Trophoblast cell (in vitro differentiated cells and primary cell): ENCODE results near the gene PDE4B.

Experiments used
- DNase-seq, 2 donors: peaks; one replicate each; pipeline ENCODE4 v3.0.0-alpha.2; 2016
- H2AFZ ChIP-seq: 2 replicates; pipeline ENCODE4 v1.6.1; 2013; ENCODE audit warnings: low read length, moderate library complexity, mild to moderate bottlenecking; ENCODE audit not compliant: insufficient read depth, poor library complexity
- H2AK5ac ChIP-seq: 2 replicates; pipeline ENCODE4 v1.6.1; 2013; ENCODE audit warnings: mild to moderate bottlenecking, low read length
- H2BK120ac ChIP-seq: 2 replicates; pipeline ENCODE4 v1.6.1; 2013; ENCODE audit warnings: low read length, mild to moderate bottlenecking, moderate library complexity; ENCODE audit not compliant: insufficient read depth, poor library complexity
- H2BK12ac ChIP-seq: 2 replicates; pipeline ENCODE4 v1.6.1; 2013; ENCODE audit warnings: mild to moderate bottlenecking, low read length, moderate library complexity
- H2BK5ac ChIP-seq: 2 replicates; pipeline ENCODE4 v1.6.1; 2013; ENCODE audit warnings: low read length, low read depth, moderate library complexity, mild to moderate bottlenecking; ENCODE audit not compliant: poor library complexity
- H3K14ac ChIP-seq: 2 replicates; pipeline ENCODE4 v1.6.1; 2013; ENCODE audit warnings: mild to moderate bottlenecking, low read length
- H3K18ac ChIP-seq: 2 replicates; pipeline ENCODE4 v1.6.1; 2013; ENCODE audit warnings: mild to moderate bottlenecking, low read length
- H3K23ac ChIP-seq: 2 replicates; pipeline ENCODE4 v1.6.1; 2013; ENCODE audit warnings: low read length
- H3K27ac ChIP-seq: 2 replicates; pipeline ENCODE4 v1.5.1; 2013; ENCODE audit warnings: low read depth, mild to moderate bottlenecking, inconsistent platforms, low read length, moderate library complexity
- H3K27me3 ChIP-seq: 2 replicates; pipeline ENCODE4 v1.6.1; 2013; ENCODE audit warnings: inconsistent platforms, mild to moderate bottlenecking, low read length, moderate library complexity; ENCODE audit not compliant: insufficient read depth
- H3K36me3 ChIP-seq, 2 experiments: 1 replicate in 1 of 2; 2 replicates in 1 of 2; pipeline ENCODE4 v1.6.1; 2013; ENCODE audit warnings: low read length in 2 of 2, mild to moderate bottlenecking in 2 of 2, moderate library complexity in 1 of 2; ENCODE audit not compliant: insufficient read depth in 2 of 2, control insufficient read depth in 1 of 2
- H3K4ac ChIP-seq: 2 replicates; pipeline ENCODE4 v1.6.1; 2013; ENCODE audit warnings: low read depth, mild to moderate bottlenecking, low read length, moderate library complexity
- H3K4me1 ChIP-seq, 2 experiments: 1 replicate in 1 of 2; 2 replicates in 1 of 2; pipeline ENCODE4 v1.6.1; 2013; ENCODE audit warnings: low read length in 2 of 2, mild to moderate bottlenecking in 2 of 2, moderate library complexity in 1 of 2; ENCODE audit not compliant: insufficient read depth in 2 of 2, control insufficient read depth in 1 of 2
- H3K4me2 ChIP-seq: 2 replicates; pipeline ENCODE4 v1.6.1; 2013; ENCODE audit warnings: inconsistent platforms, mild to moderate bottlenecking, low read length, moderate library complexity
- H3K4me3 ChIP-seq: 2 replicates; pipeline ENCODE4 v1.5.1; 2013; ENCODE audit warnings: mild to moderate bottlenecking, low read depth, low read length, inconsistent platforms
- H3K79me1 ChIP-seq: one replicate; pipeline ENCODE4 v1.6.1; 2013; ENCODE audit warnings: low read length
- H3K79me2 ChIP-seq: 2 replicates; pipeline ENCODE4 v1.6.1; 2013; ENCODE audit warnings: low read length, mild to moderate bottlenecking; ENCODE audit not compliant: control insufficient read depth, insufficient read depth, poor library complexity
- H3K9ac ChIP-seq: 2 replicates; pipeline ENCODE4 v1.6.1; 2013; ENCODE audit warnings: mild to moderate bottlenecking, low read length
- H3K9me3 ChIP-seq: 2 replicates; pipeline ENCODE4 v1.6.1; 2013; ENCODE audit warnings: low read depth, mild to moderate bottlenecking, control low read depth, inconsistent platforms, low read length; ENCODE audit not compliant: insufficient read depth
- H4K12ac ChIP-seq: 2 replicates; pipeline ENCODE4 v1.6.1; 2013; ENCODE audit warnings: low read depth, mild to moderate bottlenecking, low read length, moderate library complexity
- H4K8ac ChIP-seq: 2 replicates; pipeline ENCODE4 v1.6.1; 2013; ENCODE audit warnings: low read depth, mild to moderate bottlenecking, low read length, moderate library complexity
- H4K91ac ChIP-seq: one replicate; pipeline ENCODE4 v1.6.1; 2013; ENCODE audit warnings: low read depth, mild to moderate bottlenecking, low read length, moderate library complexity
- WGBS: extraction: QIAGEN DNeasy Blood & Tissue Kit; methylation state at CpG from one replicate; pipeline ENCODE4 v1.1.7; 2013; ENCODE audit warnings: missing lambda C conversion rate; ENCODE audit not compliant: insufficient read length, insufficient coverage; ENCODE audit errors: extremely low coverage; 5-methylcytosine and 5-hydroxymethylcytosine counted together

PDE4B gene

DNA sequence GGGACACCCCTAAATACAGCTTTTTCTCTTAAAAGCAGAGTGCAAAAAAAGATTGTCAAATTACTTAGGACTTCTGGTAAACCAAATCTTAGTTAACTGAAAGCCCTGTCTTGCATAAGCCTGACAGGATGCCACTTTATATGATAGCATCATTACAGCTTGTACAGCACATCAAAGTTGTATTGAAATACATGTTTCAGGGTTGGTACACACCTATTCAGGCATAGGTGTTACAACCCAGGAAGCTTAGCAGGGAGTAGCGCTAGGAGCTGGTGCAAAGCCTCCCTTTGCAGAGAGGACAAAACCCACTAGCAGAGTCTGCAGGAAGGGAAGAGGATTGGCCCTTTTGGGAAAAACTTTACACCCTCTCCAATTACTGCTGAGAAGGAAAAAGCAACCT, 482.4 kb downstream of the PDE4B start:
- Histone ChIP-seq H3K4ac (no peak overlapping the region), H3K36me3 (no peaks in the 10 kb centered on the region), H3K9ac (no peak overlapping the region), H3K27me3 (no peaks in the 10 kb centered on the region), H3K4me3 (no peak overlapping the region), H4K8ac (no peak overlapping the region), H2BK5ac (no peak overlapping the region), H3K23ac (no peak overlapping the region), H2BK12ac (no peak overlapping the region), H4K91ac (no peak overlapping the region), H3K27ac (no peak overlapping the region), H4K12ac (no peak overlapping the region), H3K18ac (no peak overlapping the region), H3K4me1 (peaks cover 5% of the 10 kb centered on the region in 2 experiments), H2BK120ac (no peak overlapping the region), H3K9me3 (no peaks in the 10 kb centered on the region), H2AK5ac (peak overlapping the region; percentile 76), H3K79me1 (peaks cover 9% of the 10 kb centered on the region), H2AFZ (no peak overlapping the region), H3K14ac (no peak overlapping the region), H3K4me2 (no peak overlapping the region), H3K79me2 (no peaks in the 10 kb centered on the region)
- DNase-seq, result no peak
- WGBS, result no CpG with 5 or more reads among the region's 1 CpG

DNA sequence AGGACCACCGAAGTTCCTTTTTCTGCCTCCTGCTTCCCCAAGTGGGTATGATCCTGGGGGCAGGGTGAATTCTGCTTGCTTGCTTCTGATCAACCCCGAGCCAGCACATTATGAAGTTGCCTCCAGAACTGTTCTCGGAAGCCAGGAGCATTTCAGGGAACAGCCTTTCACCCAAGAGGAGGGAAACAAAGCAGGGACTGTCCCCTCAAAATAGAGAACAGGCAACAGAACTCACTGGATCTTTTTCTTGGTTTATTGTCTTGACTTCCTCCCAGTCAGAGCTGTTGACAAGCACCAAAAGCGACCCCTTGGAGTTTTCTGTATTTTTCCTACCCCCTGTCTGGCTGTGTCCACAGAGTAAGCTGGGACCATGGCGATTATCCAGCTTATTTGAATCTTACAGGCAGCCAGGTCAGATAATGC, 482.9 kb downstream of the PDE4B start:
- Histone ChIP-seq H4K12ac (no peak overlapping the region), H3K14ac (no peak overlapping the region), H2BK5ac (peak overlapping the region; percentile 27), H3K9ac (no peak overlapping the region), H3K27ac (no peak overlapping the region), H4K8ac (no peak overlapping the region), H2BK12ac (peak overlapping the region; percentile 44), H3K79me2 (no peaks in the 10 kb centered on the region), H3K27me3 (no peaks in the 10 kb centered on the region), H2BK120ac (peak overlapping the region; percentile 62), H3K4ac (no peak overlapping the region), H3K9me3 (no peaks in the 10 kb centered on the region), H3K79me1 (peaks cover 5% of the 10 kb centered on the region), H3K4me3 (no peak overlapping the region), H2AFZ (peak overlapping the region; percentile 2), H3K36me3 (no peaks in the 10 kb centered on the region), H3K23ac (no peak overlapping the region), H3K4me1 (peaks cover 5% of the 10 kb centered on the region in 2 experiments), H4K91ac (no peak overlapping the region), H3K18ac (no peak overlapping the region), H3K4me2 (no peak overlapping the region), H2AK5ac (no peak overlapping the region)
- whole genome bisulfite sequencing, result no CpG with 5 or more reads among the region's 5 CpGs
- DNase-seq, result no peak

DNA sequence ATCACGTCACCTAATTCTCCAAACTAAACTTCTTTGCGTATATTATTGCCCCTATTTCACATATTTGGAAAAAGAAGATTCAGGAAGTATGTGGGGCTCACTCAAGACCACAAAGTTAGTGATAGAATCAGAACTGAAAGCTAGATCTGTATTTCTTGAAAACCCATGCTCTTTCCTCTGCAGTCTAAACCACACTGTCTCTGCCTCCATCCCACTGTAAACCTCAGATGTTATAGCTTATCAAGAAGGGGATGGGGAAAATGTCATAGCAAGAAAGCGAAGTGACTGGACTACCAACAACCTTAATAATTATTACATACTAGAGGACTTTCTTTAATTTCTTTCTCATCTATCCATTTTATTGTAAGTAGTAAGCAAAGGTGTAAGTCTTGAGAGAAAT, 483.5 kb downstream of the PDE4B start:
- Histone ChIP-seq H3K23ac (no peak overlapping the region), H3K79me1 (peaks cover 5% of the 10 kb centered on the region), H4K12ac (no peak overlapping the region), H3K4me1 (peaks cover 5% of the 10 kb centered on the region in 2 experiments), H3K36me3 (no peaks in the 10 kb centered on the region), H3K14ac (no peak overlapping the region), H3K4me3 (no peak overlapping the region), H2AK5ac (no peak overlapping the region), H3K9ac (no peak overlapping the region), H3K27ac (no peak overlapping the region), H4K8ac (no peak overlapping the region), H2BK5ac (no peak overlapping the region), H2BK120ac (no peak overlapping the region), H2AFZ (no peak overlapping the region), H3K9me3 (no peaks in the 10 kb centered on the region), H2BK12ac (peak overlapping the region; percentile 44), H3K27me3 (no peaks in the 10 kb centered on the region), H4K91ac (no peak overlapping the region), H3K18ac (no peak overlapping the region), H3K4me2 (no peak overlapping the region), H3K4ac (no peak overlapping the region), H3K79me2 (no peaks in the 10 kb centered on the region)
- no CpG with 5 or more reads among the region's 3 CpGs for WGBS
- DNase-seq, result no peak

DNA sequence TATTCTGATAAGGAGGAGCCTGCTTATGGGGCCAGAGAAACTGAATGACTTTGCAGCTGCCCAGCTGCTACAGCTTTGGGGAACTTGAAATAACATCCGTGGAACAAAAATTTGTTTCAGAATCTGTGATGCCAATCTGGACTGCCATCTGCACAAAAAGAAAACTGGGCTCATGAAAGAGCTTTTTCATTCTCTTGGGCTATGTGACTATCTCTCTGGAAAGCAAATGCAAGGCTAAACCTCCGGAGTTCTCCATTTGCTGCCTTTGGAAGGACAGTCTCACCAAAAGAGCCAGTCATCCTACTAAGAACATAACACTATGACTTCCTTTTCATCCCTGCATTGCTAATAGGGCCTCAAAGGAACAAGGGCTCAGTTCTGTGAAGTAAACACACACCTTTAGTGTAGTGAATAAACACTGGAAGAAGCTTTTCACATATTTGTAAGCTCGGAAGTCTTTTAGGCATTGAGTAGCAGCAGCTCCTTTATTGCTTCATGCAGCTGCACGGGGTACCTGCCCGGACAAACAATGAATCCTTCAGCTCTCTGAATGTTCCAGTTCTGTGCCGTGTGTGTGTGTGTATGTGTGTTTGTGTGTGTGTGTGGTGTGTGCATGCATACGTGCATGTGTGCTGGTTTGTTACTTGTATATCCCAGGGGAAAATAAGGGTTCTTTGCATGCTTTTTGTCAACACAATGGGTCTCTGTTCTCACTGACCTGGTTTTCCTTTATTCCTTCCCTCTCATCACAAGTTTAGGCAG, 485.7 kb downstream of the PDE4B start:
- no peak overlapping the region for H4K12ac ChIP-seq
- no peak overlapping the region for H3K14ac ChIP-seq
- H3K27ac ChIP-seq, result no peak overlapping the region
- H3K23ac ChIP-seq, result no peak overlapping the region
- H3K4me3 ChIP-seq, result no peak overlapping the region
- no peak overlapping the region for H2BK120ac ChIP-seq
- no peaks in the 10 kb centered on the region for H3K79me2 ChIP-seq
- no peak overlapping the region for H2BK5ac ChIP-seq
- no CpG with 5 or more reads among the region's 7 CpGs for WGBS
- no peaks in the 10 kb centered on the region for H3K36me3 ChIP-seq
- no peak overlapping the region for H2AK5ac ChIP-seq
- H4K8ac ChIP-seq, result no peak overlapping the region
- H3K9me3 ChIP-seq, result no peaks in the 10 kb centered on the region
- H4K91ac ChIP-seq, result no peak overlapping the region
- H2AFZ ChIP-seq, result no peak overlapping the region
- no peaks in the 10 kb centered on the region for H3K4me1 ChIP-seq
- H3K79me1 ChIP-seq, result no peaks in the 10 kb centered on the region
- no peak overlapping the region for H3K4me2 ChIP-seq
- no peak for DNase-seq
- H3K9ac ChIP-seq, result no peak overlapping the region
- H2BK12ac ChIP-seq, result no peak overlapping the region
- H3K4ac ChIP-seq, result no peak overlapping the region
- H3K27me3 ChIP-seq, result no peaks in the 10 kb centered on the region
- H3K18ac ChIP-seq, result no peak overlapping the region
